Memory B cell (primary cell): ENCODE data around the gene DLX3.

Experiments used
- ATAC-seq: fragments of 150-1000 bp; cut with Tn5 transposase; 2 replicates; pipeline ENCODE4 v1.10.0; 2021; ENCODE audit warnings: low read depth, mild to moderate bottlenecking, moderate library complexity
- DNase-seq, 2 donors: peaks; one replicate each; pipeline ENCODE4 v3.0.0; 2022; ENCODE audit warnings: low spot score in 2 of 2
- H3K27ac Mint-ChIP-seq: one replicate; pipeline ENCODE4 v1.8.0; 2022; ENCODE audit warnings: mild to moderate bottlenecking, moderate library complexity, mixed read lengths
- H3K27me3 Mint-ChIP-seq: one replicate; pipeline ENCODE4 v1.8.0; 2022; ENCODE audit warnings: mixed read lengths
- H3K36me3 Mint-ChIP-seq: one replicate; pipeline ENCODE4 v1.8.0; 2022; ENCODE audit warnings: mild to moderate bottlenecking, mixed read lengths
- H3K4me1 Mint-ChIP-seq: one replicate; pipeline ENCODE4 v1.8.0; 2022; ENCODE audit warnings: mixed read lengths
- H3K4me3 Mint-ChIP-seq: one replicate; pipeline ENCODE4 v1.8.0; 2022; ENCODE audit warnings: mild to moderate bottlenecking, moderate library complexity, mixed read lengths
- H3K9me3 Mint-ChIP-seq: one replicate; pipeline ENCODE4 v1.8.0; 2022; ENCODE audit warnings: mixed read lengths

Gene DLX3

GRCh38 chr17:49991409-49991808 lies 3.6 kb downstream of the DLX3 start:
- ATAC-seq = no peak
- H3K9me3 Mint-ChIP-seq = no peaks in the 10 kb centered on the region
- H3K27me3 Mint-ChIP-seq = peaks cover 50% of the 10 kb centered on the region

GRCh38 chr17:49990921-49991320 lies 4.1 kb downstream of the DLX3 start:
- DNase-seq (no peak), ATAC-seq (no peak)
- Mint-ChIP-seq H3K27ac (no peak overlapping the region), H3K9me3 (no peaks in the 10 kb centered on the region), H3K27me3 (peaks cover 48% of the 10 kb centered on the region), H3K36me3 (peaks cover 2% of the 10 kb centered on the region), H3K4me3 (no peak overlapping the region), H3K4me1 (peaks cover 22% of the 10 kb centered on the region)

More at GRCh38 chr17:49991409-49991808, 3.6 kb downstream of the DLX3 start:
- Mint-ChIP-seq H3K4me1 (peaks cover 23% of the 10 kb centered on the region), H3K36me3 (peaks cover 2% of the 10 kb centered on the region), H3K4me3 (no peak overlapping the region), H3K27ac (no peak overlapping the region)
- DNase-seq = no peak

- ATAC-seq (no peak), DNase-seq (no peak)
- peaks cover 20% of the 10 kb centered on the region for H3K4me1 Mint-ChIP-seq
- H3K36me3 Mint-ChIP-seq = peaks cover 2% of the 10 kb centered on the region
- H3K9me3 Mint-ChIP-seq = no peaks in the 10 kb centered on the region
- H3K4me3 Mint-ChIP-seq = no peak overlapping the region
- H3K27me3 Mint-ChIP-seq = peaks cover 46% of the 10 kb centered on the region
- no peak overlapping the region for H3K27ac Mint-ChIP-seq
Measured at GRCh38 chr17:49990331-49990730, 4.7 kb downstream of the DLX3 start.

- DNase-seq (no peak), ATAC-seq (no peak)
- peaks cover 44% of the 10 kb centered on the region for H3K27me3 Mint-ChIP-seq
- no peak overlapping the region for H3K4me3 Mint-ChIP-seq
- H3K27ac Mint-ChIP-seq = no peak overlapping the region
- peaks cover 13% of the 10 kb centered on the region for H3K4me1 Mint-ChIP-seq
- H3K9me3 Mint-ChIP-seq = no peaks in the 10 kb centered on the region
- peaks cover 2% of the 10 kb centered on the region for H3K36me3 Mint-ChIP-seq
Measured at GRCh38 chr17:49989518-49989880, 5.5 kb downstream of the DLX3 start.

- ATAC-seq (no peak), DNase-seq (no peak)
- no peak overlapping the region for H3K27ac Mint-ChIP-seq
- H3K9me3 Mint-ChIP-seq = no peaks in the 10 kb centered on the region
- no peaks in the 10 kb centered on the region for H3K36me3 Mint-ChIP-seq
- H3K4me1 Mint-ChIP-seq = peaks cover 3% of the 10 kb centered on the region
- peaks cover 38% of the 10 kb centered on the region for H3K27me3 Mint-ChIP-seq
- no peak overlapping the region for H3K4me3 Mint-ChIP-seq
Measured at GRCh38 chr17:49987681-49988441, 7.2 kb downstream of the DLX3 start.

GRCh38 chr17:49987290-49987585 lies 7.8 kb downstream of the DLX3 start:
- no peak overlapping the region for H3K27ac Mint-ChIP-seq
- DNase-seq (no peak), ATAC-seq (no peak)
- H3K9me3 Mint-ChIP-seq = no peaks in the 10 kb centered on the region
- H3K36me3 Mint-ChIP-seq = no peaks in the 10 kb centered on the region
- peaks cover 37% of the 10 kb centered on the region for H3K27me3 Mint-ChIP-seq
- peaks cover 2% of the 10 kb centered on the region for H3K4me1 Mint-ChIP-seq
- no peak overlapping the region for H3K4me3 Mint-ChIP-seq

- Mint-ChIP-seq H3K9me3 (no peaks in the 10 kb centered on the region), H3K27me3 (peaks cover 37% of the 10 kb centered on the region)
Measured at GRCh38 chr17:49986396-49987289, 8.4 kb downstream of the DLX3 start.

GRCh38 chr17:49985310-49985990 lies 9.6 kb downstream of the DLX3 start:
- Mint-ChIP-seq H3K4me1 (peaks cover 2% of the 10 kb centered on the region), H3K27ac (no peak overlapping the region), H3K4me3 (no peak overlapping the region), H3K36me3 (no peaks in the 10 kb centered on the region), H3K9me3 (no peaks in the 10 kb centered on the region), H3K27me3 (peaks cover 39% of the 10 kb centered on the region)
- DNase-seq (no peak), ATAC-seq (no peak)

More at GRCh38 chr17:49986396-49987289, 8.4 kb downstream of the DLX3 start:
- no peak overlapping the region for H3K27ac Mint-ChIP-seq
- ATAC-seq (no peak), DNase-seq (no peak)
- H3K4me3 Mint-ChIP-seq = no peak overlapping the region
- no peaks in the 10 kb centered on the region for H3K36me3 Mint-ChIP-seq
- peaks cover 2% of the 10 kb centered on the region for H3K4me1 Mint-ChIP-seq

- H3K27me3 Mint-ChIP-seq = peaks cover 43% of the 10 kb centered on the region
- H3K27ac Mint-ChIP-seq = no peak overlapping the region
- no peaks in the 10 kb centered on the region for H3K9me3 Mint-ChIP-seq
- H3K4me1 Mint-ChIP-seq = peaks cover 2% of the 10 kb centered on the region
- H3K4me3 Mint-ChIP-seq = no peak overlapping the region
- DNase-seq (no peak), ATAC-seq (no peak)
- no peaks in the 10 kb centered on the region for H3K36me3 Mint-ChIP-seq
Measured at GRCh38 chr17:49984776-49985175, 10.2 kb downstream of the DLX3 start.

GRCh38 chr17:49984283-49984682 lies 10.7 kb downstream of the DLX3 start:
- Mint-ChIP-seq H3K9me3 (no peaks in the 10 kb centered on the region), H3K27ac (no peak overlapping the region), H3K4me1 (peaks cover 2% of the 10 kb centered on the region), H3K4me3 (no peak overlapping the region), H3K36me3 (no peaks in the 10 kb centered on the region), H3K27me3 (peaks cover 41% of the 10 kb centered on the region)
- ATAC-seq = no peak
- DNase-seq = no peak

GRCh38 chr17:49980703-49981197 lies 14.3 kb downstream of the DLX3 start:
- no peak overlapping the region for H3K27ac Mint-ChIP-seq

GRCh38 chr17:49979748-49980479 lies 15.1 kb downstream of the DLX3 start:
- ATAC-seq = no peak
- no peaks in the 10 kb centered on the region for H3K36me3 Mint-ChIP-seq
- DNase-seq = no peak
- no peaks in the 10 kb centered on the region for H3K4me1 Mint-ChIP-seq
- no peaks in the 10 kb centered on the region for H3K9me3 Mint-ChIP-seq
- H3K27ac Mint-ChIP-seq = no peak overlapping the region
- H3K27me3 Mint-ChIP-seq = peaks cover 32% of the 10 kb centered on the region
- H3K4me3 Mint-ChIP-seq = no peak overlapping the region

More at GRCh38 chr17:49980703-49981197, 14.3 kb downstream of the DLX3 start:
- no peaks in the 10 kb centered on the region for H3K36me3 Mint-ChIP-seq
- no peak for DNase-seq
- H3K9me3 Mint-ChIP-seq = no peaks in the 10 kb centered on the region
- H3K4me3 Mint-ChIP-seq = no peak overlapping the region
- ATAC-seq = no peak
- peaks cover 35% of the 10 kb centered on the region for H3K27me3 Mint-ChIP-seq
- no peaks in the 10 kb centered on the region for H3K4me1 Mint-ChIP-seq

- Mint-ChIP-seq H3K4me3 (no peak overlapping the region), H3K27me3 (peaks cover 32% of the 10 kb centered on the region), H3K36me3 (no peaks in the 10 kb centered on the region), H3K27ac (no peak overlapping the region), H3K9me3 (no peaks in the 10 kb centered on the region), H3K4me1 (no peaks in the 10 kb centered on the region)
- ATAC-seq (no peak), DNase-seq (no peak)
Measured at GRCh38 chr17:49978501-49978900, 16.5 kb downstream of the DLX3 start.
